SW 1271 (cell line): ENCODE measurements around the gene CNOT6L.

Experiments used
- DNase-seq, 2 experiments: peaks; one replicate each; lab custom pipeline; 2025; lab: John Stamatoyannopoulos, UW

CNOT6L gene

DNA sequence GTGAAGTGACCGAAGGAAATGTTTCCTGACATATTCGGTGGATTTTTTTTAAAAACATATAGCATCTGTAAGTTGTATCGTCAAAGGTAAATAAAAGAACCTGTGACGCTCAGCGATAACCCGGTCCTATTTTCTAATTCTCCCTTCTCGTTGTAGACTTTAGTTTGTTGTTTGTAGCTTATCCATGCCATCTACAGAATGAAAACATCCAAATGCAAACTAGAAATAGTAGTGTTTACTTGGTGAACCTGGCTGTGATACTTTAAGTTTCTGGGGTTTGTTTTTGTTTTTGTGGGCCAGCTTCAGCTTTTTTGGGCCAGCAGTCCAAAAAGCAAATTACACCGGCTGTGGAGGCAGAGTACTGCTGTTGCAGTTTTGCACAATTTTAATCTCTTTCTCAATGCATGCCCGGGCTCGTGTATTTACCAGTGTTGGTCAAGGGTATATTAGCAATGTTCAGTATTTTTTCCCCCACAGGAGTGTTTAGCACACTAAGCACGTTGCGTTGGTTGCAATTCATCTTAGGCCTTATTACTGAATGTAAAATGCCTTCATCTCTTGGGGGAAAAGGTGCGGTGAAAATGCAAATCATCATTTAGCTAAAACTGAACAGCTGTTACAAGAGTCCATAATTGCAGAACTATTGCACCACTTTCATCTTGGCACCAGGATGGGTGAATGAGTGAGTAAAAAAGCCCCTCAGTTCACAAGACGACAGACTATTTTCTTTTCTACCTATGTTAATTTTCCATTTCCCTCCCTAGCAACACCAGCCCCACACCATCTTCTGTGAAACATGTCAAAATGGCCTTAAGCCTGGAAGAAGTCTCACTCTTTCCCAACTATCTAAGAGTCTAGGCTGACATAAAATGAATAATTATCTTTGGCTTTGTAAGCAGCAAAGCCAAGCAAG, 1.7 kb upstream of the CNOT6L start:
- no peak for DNase-seq

GRCh38 chr4:77819843-77820648, 878 bp upstream of the CNOT6L start:
- peak; percentile 41 to 61 for DNase-seq

DNA sequence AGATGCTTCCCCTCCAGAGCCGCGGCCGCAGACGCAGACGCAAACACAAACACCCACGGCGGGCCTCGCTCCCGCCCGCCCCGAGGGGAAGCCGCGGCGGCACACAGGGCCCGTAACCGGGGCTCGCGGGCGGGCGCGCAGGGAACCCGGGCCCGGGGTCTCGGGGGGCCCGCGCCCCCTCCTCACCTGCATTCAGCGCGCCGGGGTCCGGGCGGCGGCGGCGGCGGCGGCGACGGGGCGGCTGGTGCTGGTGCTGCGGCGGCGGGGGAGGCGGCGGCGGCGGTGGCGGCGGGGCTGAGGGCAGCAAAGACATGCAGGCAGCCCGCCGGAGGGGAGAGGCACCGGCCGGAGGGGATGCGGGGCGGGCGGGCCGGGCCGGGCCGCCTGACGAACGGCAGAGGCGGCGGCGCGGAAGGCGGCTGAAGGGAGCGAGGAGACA, 255 bp upstream of the CNOT6L start:
- DNase-seq = no peak

GRCh38 chr4:77818073-77818601, 1.0 kb downstream of the CNOT6L start:
- DNase-seq = peak; percentile 9 to 79

DNA sequence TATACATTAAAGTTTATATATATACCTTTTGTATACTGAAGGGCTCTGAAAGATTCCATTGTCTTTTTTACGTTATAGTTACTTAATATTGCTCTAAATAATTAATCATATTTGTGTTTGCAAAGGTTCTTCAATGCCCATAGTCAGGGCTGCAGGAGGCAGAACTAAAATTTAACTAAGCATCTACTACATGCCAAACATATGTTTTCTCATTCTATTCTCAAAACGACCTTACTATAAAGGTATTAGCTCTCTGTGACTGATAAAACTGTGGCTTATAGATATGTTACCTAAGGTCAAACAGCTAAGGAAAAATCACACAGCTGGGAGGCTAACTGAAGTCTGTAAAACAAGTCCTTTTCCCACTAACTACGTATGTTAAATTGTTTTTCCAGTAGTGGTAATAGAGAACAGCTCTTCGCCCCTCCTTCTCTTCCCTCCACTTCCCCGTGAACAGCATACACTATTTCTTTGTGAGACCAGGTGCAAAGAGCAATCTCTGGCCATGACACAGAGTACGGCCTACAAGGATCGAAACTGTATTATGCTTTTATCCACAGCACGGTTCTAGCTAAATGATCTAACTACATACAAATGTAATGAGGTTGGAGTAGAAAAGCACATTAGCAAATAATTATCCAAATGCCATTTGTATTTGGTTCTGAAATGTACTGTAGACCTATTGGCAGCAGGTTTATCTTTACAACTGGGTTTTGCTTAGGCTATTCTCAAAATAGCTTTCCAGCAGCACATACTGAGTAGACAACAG, 1.7 kb downstream of the CNOT6L start:
- no peak for DNase-seq

DNA sequence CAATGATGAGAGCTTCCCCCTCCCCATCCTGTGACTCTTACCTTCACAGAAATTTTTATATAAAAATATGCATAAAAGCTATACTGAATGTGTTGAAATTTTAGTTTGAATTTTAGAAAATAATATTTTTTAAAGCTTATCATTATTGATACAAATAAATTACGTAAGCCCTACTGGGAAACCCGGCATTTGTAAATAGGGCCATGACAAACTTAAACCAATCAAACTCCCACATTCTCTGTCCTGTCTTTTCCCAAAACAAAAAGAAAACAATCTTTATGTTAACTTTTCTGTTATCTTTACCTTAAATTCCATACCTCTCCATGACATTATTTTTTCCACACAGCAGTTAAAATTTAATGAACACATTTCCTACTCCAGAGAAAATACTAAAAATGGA, 2.6 kb downstream of the CNOT6L start:
- DNase-seq = no peak

- DNase-seq = no peak
Observed at GRCh38 chr4:77815636-77816035, 3.5 kb downstream of the CNOT6L start.

GRCh38 chr4:77805840-77806239, 13.3 kb downstream of the CNOT6L start:
- no peak for DNase-seq

DNA sequence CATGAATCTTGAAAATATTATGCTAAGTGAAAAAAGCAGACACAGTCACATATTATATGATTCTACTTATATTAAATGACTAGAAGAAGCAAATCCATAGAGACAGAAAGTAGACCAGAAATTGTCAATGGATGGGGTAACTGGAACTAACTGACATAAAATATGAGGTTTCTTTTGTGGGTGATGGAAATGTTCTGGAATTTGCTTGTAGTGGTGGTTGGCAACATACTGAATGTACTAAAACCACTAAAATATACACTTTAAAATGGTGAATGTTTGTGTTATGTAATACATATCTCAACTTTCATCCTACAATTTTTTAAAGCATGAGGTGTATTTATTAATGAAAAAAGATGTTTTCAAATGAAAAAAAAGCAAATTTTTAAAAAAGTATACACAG, 14.7 kb downstream of the CNOT6L start:
- DNase-seq = no peak

- no peak for DNase-seq
Observed at GRCh38 chr4:77802402-77802801, 16.8 kb downstream of the CNOT6L start.

- DNase-seq = no peak
Observed at GRCh38 chr4:77801260-77801608, 17.9 kb downstream of the CNOT6L start.

DNA sequence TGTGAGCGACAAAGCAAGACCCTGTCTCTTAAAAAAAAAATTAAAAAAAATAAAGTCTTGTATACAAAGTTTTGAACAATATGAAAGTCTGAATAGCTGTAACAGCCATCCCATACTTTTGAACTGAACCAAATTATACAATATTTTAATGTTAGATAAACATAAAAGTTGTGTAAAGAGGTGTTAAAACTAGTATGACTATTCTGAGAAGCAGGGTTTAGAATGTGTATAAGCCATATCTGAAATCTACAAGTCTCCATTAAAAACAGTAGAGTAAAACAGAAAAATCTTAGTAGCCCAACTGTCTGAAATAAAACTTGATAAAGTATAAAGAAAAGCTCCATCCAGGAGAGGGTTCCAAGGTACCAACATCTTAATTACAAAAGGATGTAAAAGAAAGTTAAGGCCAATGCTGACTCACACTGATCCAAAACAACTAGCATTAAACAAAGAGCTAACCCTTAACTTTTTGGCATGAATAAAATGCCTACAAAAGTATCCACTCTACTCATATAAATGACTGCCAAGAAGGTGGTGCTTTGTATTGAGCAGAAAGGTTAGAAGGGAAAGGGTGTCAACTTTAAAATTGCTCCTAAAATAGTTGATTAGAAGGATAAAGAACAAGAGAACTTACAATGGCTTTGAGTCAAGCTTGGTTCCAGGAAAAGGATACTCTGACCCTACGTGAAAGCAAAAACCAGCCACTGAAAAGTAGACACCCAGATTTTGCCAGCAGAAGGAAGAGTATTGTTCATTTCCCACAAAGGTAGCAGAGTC, 18.5 kb downstream of the CNOT6L start:
- no peak for DNase-seq

DNA sequence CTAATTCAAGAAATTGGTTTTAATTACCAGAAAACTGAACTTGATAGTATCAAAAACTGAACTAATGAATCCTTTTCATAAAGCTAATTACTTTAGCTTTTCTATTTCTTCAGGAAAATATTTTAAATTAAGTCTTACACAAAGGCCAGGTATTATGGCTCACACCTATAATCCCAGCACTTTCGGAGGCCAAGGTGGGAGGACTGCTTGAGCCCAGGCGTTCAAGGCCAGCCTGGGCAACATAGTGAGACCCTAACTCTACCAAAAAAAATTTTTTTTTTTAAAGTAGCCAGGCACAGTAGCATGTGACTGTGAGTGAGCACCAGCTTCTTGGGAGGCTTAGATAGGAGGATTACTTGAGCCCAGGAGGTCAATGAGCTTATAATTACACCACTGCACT, 19.1 kb downstream of the CNOT6L start:
- no peak for DNase-seq

GRCh38 chr4:77798385-77798784, 20.8 kb downstream of the CNOT6L start:
- DNase-seq = no peak

DNA sequence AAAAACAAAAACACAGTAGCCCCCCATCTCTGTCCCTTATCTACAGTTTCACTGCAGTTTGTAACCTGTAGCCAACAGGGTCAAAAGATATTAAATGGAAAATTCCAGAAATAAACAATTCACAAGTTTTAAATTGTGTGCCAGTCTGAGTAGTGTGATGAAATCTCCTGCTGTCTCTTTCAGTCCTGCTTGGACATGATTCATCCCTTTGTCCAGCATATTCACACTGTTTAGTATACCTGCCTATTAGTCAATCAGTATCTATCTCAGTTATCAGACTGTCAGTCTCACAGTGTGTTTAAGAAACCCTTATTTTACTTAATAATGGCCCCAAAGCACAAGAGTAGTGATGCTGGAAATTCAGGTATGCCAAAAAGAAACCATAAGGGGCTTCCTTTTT, 21.9 kb downstream of the CNOT6L start:
- DNase-seq = no peak

GRCh38 chr4:77795326-77795725, 23.8 kb downstream of the CNOT6L start:
- DNase-seq = no peak

DNA sequence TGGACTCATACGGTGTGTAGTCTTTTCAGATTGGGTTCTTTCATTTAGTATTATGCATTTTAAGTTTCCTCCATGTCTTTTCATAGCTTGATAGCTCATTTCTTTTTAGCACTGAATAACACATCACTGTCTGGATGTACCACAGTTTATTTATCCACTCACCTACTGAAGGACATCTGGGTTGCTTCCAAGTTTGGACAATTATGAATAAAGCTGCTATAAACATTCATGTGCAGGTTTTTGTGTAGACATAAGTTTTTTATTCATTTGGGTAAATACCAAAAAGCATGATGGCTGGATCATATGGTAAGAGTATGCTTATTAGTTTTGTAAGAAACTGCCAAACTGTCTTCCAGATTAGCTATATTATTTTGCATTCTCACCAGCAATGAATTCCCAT, 29.0 kb downstream of the CNOT6L start:
- DNase-seq = no peak

GRCh38 chr4:77788990-77789389, 30.2 kb downstream of the CNOT6L start:
- DNase-seq = no peak

- DNase-seq = no peak
Observed at GRCh38 chr4:77787969-77788368, 31.2 kb downstream of the CNOT6L start.

- DNase-seq = no peak
Observed at GRCh38 chr4:77785669-77786068, 33.5 kb downstream of the CNOT6L start.

- no peak for DNase-seq
Observed at GRCh38 chr4:77783895-77784294, 35.3 kb downstream of the CNOT6L start.
